GM18505 (cell line): ENCODE results near the gene SMARCA2.

ENCODE experiments used
- ATAC-seq: cut with Tn5 transposase; IDR thresholded peaks from one replicate; pipeline ENCODE4 v1.9.1; 2021; ENCODE audit not compliant: unreplicated experiment
- POLR2A ChIP-seq: IDR thresholded peaks from 4 replicates; pipeline ENCODE4 v1.6.1; 2011; ENCODE audit warnings: borderline replicate concordance; ENCODE audit not compliant: insufficient read depth, insufficient read length; ENCODE audit errors: extremely low read depth

Gene SMARCA2

GRCh38 chr9:2065704-2066103 is 50.6 kb downstream of the SMARCA2 start:
- no peak for TF ChIP-seq POLR2A
- ATAC-seq = no peak

- no peak for ATAC-seq
- TF ChIP-seq POLR2A = no peak
Measured at GRCh38 chr9:2066312-2067273, 51.4 kb downstream of the SMARCA2 start.

GRCh38 chr9:2072752-2073405 is 57.7 kb downstream of the SMARCA2 start:
- no peak for TF ChIP-seq POLR2A
- ATAC-seq = peak; percentile 54

GRCh38 chr9:2082772-2083171 is 67.6 kb downstream of the SMARCA2 start:
- ATAC-seq = no peak
- no peak for TF ChIP-seq POLR2A

DNA sequence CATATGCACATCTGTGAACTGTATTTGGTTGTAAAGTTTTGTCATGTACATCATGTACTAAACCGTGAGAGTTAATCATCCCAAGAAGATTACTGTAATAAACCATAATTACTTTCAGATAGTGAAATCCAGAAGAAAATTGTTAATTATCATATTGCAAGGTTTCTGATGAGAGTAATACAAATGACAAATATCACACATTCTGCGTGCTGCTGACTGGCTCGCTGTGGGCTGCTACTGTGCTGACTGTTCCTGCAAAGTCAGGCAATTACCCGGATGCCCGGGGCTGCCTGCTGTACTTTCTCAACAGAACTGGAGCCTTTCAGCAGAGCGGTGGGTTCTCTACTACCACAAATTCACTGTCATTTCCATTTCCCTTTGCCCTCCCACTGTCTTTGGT is 68.3 kb downstream of the SMARCA2 start:
- no peak for TF ChIP-seq POLR2A
- no peak for ATAC-seq

DNA sequence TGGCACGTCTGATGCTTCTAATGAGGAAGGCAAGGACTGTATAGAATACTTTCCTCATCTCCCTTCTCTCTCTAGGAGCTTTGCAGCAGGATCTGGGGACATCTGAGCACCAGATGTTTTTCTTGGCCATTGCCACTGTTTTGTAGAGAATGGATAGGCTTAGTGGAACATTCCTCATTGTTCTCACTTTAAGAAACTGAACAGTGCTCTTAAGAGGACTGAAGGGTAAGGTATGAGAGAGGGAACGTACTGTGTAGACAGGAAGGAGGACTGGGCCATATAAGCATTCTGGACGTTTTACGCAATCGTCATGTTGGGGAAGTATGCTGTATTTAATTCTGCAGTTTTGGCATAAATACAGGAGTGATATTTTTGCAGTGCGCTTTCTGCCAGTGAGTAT is 70.6 kb downstream of the SMARCA2 start:
- no peak for TF ChIP-seq POLR2A
- ATAC-seq = no peak

GRCh38 chr9:2086116-2086515 is 71.0 kb downstream of the SMARCA2 start:
- no peak for TF ChIP-seq POLR2A
- ATAC-seq = no peak

DNA sequence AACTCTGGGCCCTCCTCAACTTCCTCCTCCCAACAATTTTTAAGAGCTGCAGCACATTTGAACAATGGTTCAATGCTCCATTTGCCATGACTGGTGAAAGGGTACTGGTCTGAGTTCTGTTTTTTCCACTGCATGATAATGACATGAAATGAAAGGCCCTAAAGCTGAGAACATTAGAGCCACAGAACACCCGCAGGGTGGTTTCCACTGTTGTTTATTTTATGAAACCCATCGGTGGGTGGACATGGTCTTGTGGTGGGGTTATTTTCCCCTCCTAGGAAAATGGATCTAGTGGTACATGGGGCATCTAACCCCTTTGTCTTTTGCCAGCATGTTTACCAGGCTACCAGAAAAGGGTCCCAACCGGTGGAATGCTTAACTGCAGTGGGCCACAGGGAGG is 71.8 kb downstream of the SMARCA2 start:
- peak; percentile 50 for ATAC-seq
- TF ChIP-seq POLR2A = no peak

- peak; percentile 81 for ATAC-seq
- TF ChIP-seq POLR2A = no peak
Measured at GRCh38 chr9:2087500-2088313, 72.6 kb downstream of the SMARCA2 start.

- TF ChIP-seq POLR2A = no peak
- no peak for ATAC-seq
Measured at GRCh38 chr9:2093920-2094597, 78.9 kb downstream of the SMARCA2 start.

DNA sequence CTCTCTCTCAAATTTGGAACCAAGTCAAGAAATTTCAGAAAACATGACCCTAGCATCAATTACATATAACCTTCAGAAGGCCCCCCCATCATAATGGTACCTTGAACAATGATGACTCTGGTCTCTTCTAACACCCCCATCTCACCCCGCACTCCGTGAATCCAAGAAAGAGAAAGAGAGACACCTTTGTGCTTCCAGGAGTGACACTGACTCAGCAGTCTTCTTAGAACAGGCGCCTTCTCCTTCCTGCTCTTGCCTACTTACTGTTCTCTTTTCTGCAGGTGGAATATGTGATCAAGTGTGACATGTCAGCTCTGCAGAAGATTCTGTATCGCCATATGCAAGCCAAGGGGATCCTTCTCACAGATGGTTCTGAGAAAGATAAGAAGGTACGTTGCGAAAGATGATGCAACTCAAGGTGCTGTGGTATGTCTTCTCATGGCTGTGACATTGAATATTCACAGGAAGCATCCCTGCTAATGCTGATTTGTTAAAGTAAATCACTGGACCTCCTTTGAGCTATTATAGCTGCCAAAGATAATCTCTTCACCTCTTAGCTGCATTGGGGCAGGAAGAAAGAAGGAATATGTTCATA is 81.3 kb downstream of the SMARCA2 start:
- TF ChIP-seq POLR2A = no peak
- no peak for ATAC-seq

DNA sequence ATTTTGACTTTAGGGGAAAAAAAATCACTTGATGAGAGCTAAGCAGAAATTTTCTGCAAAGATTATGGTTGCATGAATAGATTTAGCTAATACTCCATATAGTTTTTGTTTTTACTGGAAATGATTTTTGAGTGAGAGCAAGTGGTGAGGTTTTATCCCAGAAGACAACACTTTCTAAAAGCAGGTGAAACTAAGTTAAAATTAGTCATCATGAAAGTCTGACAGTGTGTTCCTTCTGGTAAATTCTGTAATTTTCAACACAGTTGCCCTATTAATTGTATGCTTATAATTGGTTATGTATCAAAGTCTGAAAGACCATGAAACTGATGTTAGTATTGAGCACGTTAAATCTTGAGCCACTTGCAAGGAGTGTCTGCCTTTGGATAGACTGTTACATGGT is 91.5 kb downstream of the SMARCA2 start:
- TF ChIP-seq POLR2A = no peak
- no peak for ATAC-seq

GRCh38 chr9:2107906-2108451 is 92.8 kb downstream of the SMARCA2 start:
- no peak for ATAC-seq
- TF ChIP-seq POLR2A = no peak

DNA sequence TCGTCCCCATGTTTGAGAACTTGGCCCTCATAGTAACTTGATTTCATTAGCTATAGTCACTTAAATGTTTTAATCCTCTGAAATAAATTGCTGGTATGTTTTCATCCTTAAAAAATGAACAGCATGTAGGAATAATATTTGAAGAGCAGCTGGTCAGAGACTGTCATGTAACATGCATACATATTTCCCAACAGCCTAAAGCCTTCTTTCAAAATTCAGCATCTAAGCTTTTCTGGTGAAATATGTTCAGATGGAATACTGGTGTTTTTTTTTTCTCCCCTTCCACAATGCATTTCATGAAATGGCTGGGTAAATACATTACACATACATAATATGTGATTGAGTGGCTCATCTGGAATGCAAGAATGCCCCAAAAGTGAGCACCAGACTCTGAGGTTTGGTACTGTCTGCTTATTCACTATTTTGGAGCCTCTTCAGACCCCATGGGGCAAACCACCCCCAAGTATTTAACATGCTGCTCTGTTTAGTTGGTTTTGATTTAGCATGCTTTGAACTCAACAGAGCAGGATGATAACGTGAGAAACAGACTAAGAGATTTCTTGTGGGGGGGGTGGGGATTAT is 94.0 kb downstream of the SMARCA2 start:
- ATAC-seq = no peak
- no peak for TF ChIP-seq POLR2A
